Measurements from ENCODE around the gene RABGAP1L.
"Not testable (repeated sequence)": the region's sequence is repeated elsewhere in the genome, so short reads cannot be mapped to it uniquely, and the experiment has no call there.

RABGAP1L gene

GRCh38 chr1:174640783-174641182 is 481.5 kb downstream of the RABGAP1L start:
- Histone ChIP-seq H3K27me3 (ENCODE audit: insufficient read depth, low read length, poor library complexity, severe bottlenecking) (no peaks in the 10 kb centered on the region), H3K36me3 (ENCODE audit: insufficient read depth, low read length) (peaks cover 5% of the 10 kb centered on the region; the same call in 1 of the 2 replicates), H3K9ac (ENCODE audit: low read depth, low read length, poor library complexity, severe bottlenecking) (no peak overlapping the region), H3K79me2 (ENCODE audit: insufficient read depth, low read length) (no peaks in the 10 kb centered on the region), H3F3A (ENCODE audit: low read depth) (peaks cover 5% of the 10 kb centered on the region; the same call in 1 of the 2 replicates), H3K4me3 (ENCODE audit: low read length, poor library complexity, severe bottlenecking) (no peak overlapping the region), H3K9me2 (replicated peaks; ENCODE audit: low read depth, low read length) (no peaks in the 10 kb centered on the region), H3K4me1 (ENCODE audit: insufficient read depth, low read length, poor library complexity, severe bottlenecking) (no peaks in the 10 kb centered on the region), H4K20me1 (ENCODE audit: insufficient read depth, low read length, poor library complexity, severe bottlenecking) (no peaks in the 10 kb centered on the region), H3K9me3 (ENCODE audit: insufficient read depth, low read depth, low read length) (no peaks in the 10 kb centered on the region), H3K4me2 (ENCODE audit: low read depth, low read length, poor library complexity, severe bottlenecking) (no peak overlapping the region), H2AFZ (ENCODE audit: low read length) (no peak overlapping the region)
- TF ChIP-seq CTCF (conservative IDR thresholded peaks at IDR 0.05; ENCODE audit: low read length) = no peak
- TF ChIP-seq EZH2phosphoT487 (IDR thresholded peaks at IDR 0.05; ENCODE audit: borderline replicate concordance) = no peak

GRCh38 chr1:174642393-174642792 is 483.1 kb downstream of the RABGAP1L start:
- H3K4me1 ChIP-seq (ENCODE audit: insufficient read depth, low read length, poor library complexity, severe bottlenecking) = no peaks in the 10 kb centered on the region
- H2AFZ ChIP-seq (ENCODE audit: low read length) = no peak overlapping the region
- TF ChIP-seq EZH2phosphoT487 (IDR thresholded peaks at IDR 0.05; ENCODE audit: borderline replicate concordance) = no peak
- TF ChIP-seq CTCF (conservative IDR thresholded peaks at IDR 0.05; ENCODE audit: low read length) = no peak
- H4K20me1 ChIP-seq (ENCODE audit: insufficient read depth, low read length, poor library complexity, severe bottlenecking) = no peaks in the 10 kb centered on the region
- H3K9ac ChIP-seq (ENCODE audit: low read depth, low read length, poor library complexity, severe bottlenecking) = no peak overlapping the region
- H3K9me2 ChIP-seq (replicated peaks; ENCODE audit: low read depth, low read length) = no peaks in the 10 kb centered on the region
- peaks cover 5% of the 10 kb centered on the region; the same call in 1 of the 2 replicates for H3K36me3 ChIP-seq (ENCODE audit: insufficient read depth, low read length)
- H3K27me3 ChIP-seq (ENCODE audit: insufficient read depth, low read length, poor library complexity, severe bottlenecking) = no peaks in the 10 kb centered on the region
- H3K4me2 ChIP-seq (ENCODE audit: low read depth, low read length, poor library complexity, severe bottlenecking) = no peak overlapping the region
- no peaks in the 10 kb centered on the region for H3K9me3 ChIP-seq (ENCODE audit: insufficient read depth, low read depth, low read length)
- peaks cover 5% of the 10 kb centered on the region; the same call in 1 of the 2 replicates for H3F3A ChIP-seq (ENCODE audit: low read depth)
- no peaks in the 10 kb centered on the region for H3K79me2 ChIP-seq (ENCODE audit: insufficient read depth, low read length)
- H3K4me3 ChIP-seq (ENCODE audit: low read length, poor library complexity, severe bottlenecking) = no peak overlapping the region

- Histone ChIP-seq H3F3A (ENCODE audit: low read depth) (peaks cover 5% of the 10 kb centered on the region; the same call in 1 of the 2 replicates), H3K4me3 (ENCODE audit: low read length, poor library complexity, severe bottlenecking) (no peak overlapping the region), H3K27me3 (ENCODE audit: insufficient read depth, low read length, poor library complexity, severe bottlenecking) (no peaks in the 10 kb centered on the region), H3K9ac (ENCODE audit: low read depth, low read length, poor library complexity, severe bottlenecking) (no peak overlapping the region), H3K4me1 (ENCODE audit: insufficient read depth, low read length, poor library complexity, severe bottlenecking) (no peaks in the 10 kb centered on the region), H3K4me2 (ENCODE audit: low read depth, low read length, poor library complexity, severe bottlenecking) (no peak overlapping the region), H2AFZ (ENCODE audit: low read length) (no peak overlapping the region), H4K20me1 (ENCODE audit: insufficient read depth, low read length, poor library complexity, severe bottlenecking) (no peaks in the 10 kb centered on the region), H3K79me2 (ENCODE audit: insufficient read depth, low read length) (no peaks in the 10 kb centered on the region), H3K36me3 (ENCODE audit: insufficient read depth, low read length) (no peaks in the 10 kb centered on the region; the same call in 1 of the 2 replicates), H3K9me2 (replicated peaks; ENCODE audit: low read depth, low read length) (no peaks in the 10 kb centered on the region), H3K9me3 (ENCODE audit: insufficient read depth, low read depth, low read length) (no peaks in the 10 kb centered on the region)
- TF ChIP-seq EZH2phosphoT487 (IDR thresholded peaks at IDR 0.05; ENCODE audit: borderline replicate concordance) (no peak), CTCF (conservative IDR thresholded peaks at IDR 0.05; ENCODE audit: low read length) (no peak)
Observed at GRCh38 chr1:174643206-174643605, 483.9 kb downstream of the RABGAP1L start.

- H3K9me2 ChIP-seq (replicated peaks; ENCODE audit: low read depth, low read length); H3K79me2 ChIP-seq (ENCODE audit: insufficient read depth, low read length); H3K4me2 ChIP-seq (ENCODE audit: low read depth, low read length, poor library complexity, severe bottlenecking); H3K4me1 ChIP-seq (ENCODE audit: insufficient read depth, low read length, poor library complexity, severe bottlenecking); H3K36me3 ChIP-seq (ENCODE audit: insufficient read depth, low read length); H3K4me3 ChIP-seq (ENCODE audit: low read length, poor library complexity, severe bottlenecking); H3K9me3 ChIP-seq (ENCODE audit: insufficient read depth, low read depth, low read length); H3F3A ChIP-seq (ENCODE audit: low read depth); H2AFZ ChIP-seq (ENCODE audit: low read length); H3K27me3 ChIP-seq (ENCODE audit: insufficient read depth, low read length, poor library complexity, severe bottlenecking); H4K20me1 ChIP-seq (ENCODE audit: insufficient read depth, low read length, poor library complexity, severe bottlenecking); H3K9ac ChIP-seq (ENCODE audit: low read depth, low read length, poor library complexity, severe bottlenecking): not testable (repeated sequence)
Observed at GRCh38 chr1:174649572-174649971, 490.3 kb downstream of the RABGAP1L start.
